HCT116 (cell line): ENCODE results near the gene ERBB2. TPM values are rescaled to one million over a fixed set of nuclear protein-coding genes. Genes with fewer than 3 reads are reported as not detected.

Experiments
- ATAC-seq: fragments of 200-7000 bp; cut with Tn5 transposase; 2 replicates; pipeline ENCODE4 v1.9.1; 2020; ENCODE audit warnings: mild to moderate bottlenecking, moderate library complexity
- BruUV-seq: library from RNA; stranded (reverse); fragments of 400-500 nt; replicated peaks from 2 replicates; lab custom pipeline; 2021; lab: Mats Ljungman, UMichigan
- CTCF ChIA-PET: fragments of 300-600 bp; sonication (Branson Sonifier 250); formaldehyde crosslinking; loops from one replicate; lab custom pipeline; 2021; ENCODE audit warnings: antibody characterized with exemption; lab: Charles Lee
- POLR2A ChIA-PET: fragments of 300-600, 350-600 bp; sonication (Branson Sonifier 250); formaldehyde crosslinking; loops from one replicate; lab custom pipeline; 2021; ENCODE audit warnings: antibody characterized with exemption; lab: Charles Lee
- RAD21 ChIA-PET, 2 experiments: fragments of 300-600 bp; sonication (Branson Sonifier 250); formaldehyde crosslinking; loops; one replicate each; lab custom pipeline; 2023; ENCODE audit warnings: low total read pairs in 2 of 2; ENCODE audit not compliant: uncharacterized antibody in 2 of 2, unreplicated experiment in 2 of 2, low non-redundant PET in 1 of 2; lab: Charles Lee
- DNase-seq: peaks from one replicate; pipeline ENCODE4 v3.0.0-alpha.2; 2010; ENCODE audit warnings: low read depth, low spot score
- H2AFZ ChIP-seq: fragments of 200-600 bp; shearing (Covaris generic), sonication (generic); 2 replicates; pipeline ENCODE4 v1.6.1; 2017; ENCODE audit warnings: low read depth, mixed run types, mixed read lengths, antibody characterized with exemption, low read length; ENCODE audit not compliant: poor library complexity, severe bottlenecking
- H3K27ac ChIP-seq: 2 replicates; pipeline ENCODE4 v1.5.1; 2012; ENCODE audit warnings: low read depth, low read length
- H3K27me3 ChIP-seq: fragments of 200-600 bp; sonication (generic); 2 replicates; pipeline ENCODE4 v1.6.1; 2016; ENCODE audit warnings: mixed run types, low read length, mixed read lengths; ENCODE audit not compliant: insufficient read depth
- H3K36me3 ChIP-seq, 2 experiments: fragments of 200-500 bp in 1 of 2; fragments of 200-600 bp in 1 of 2; sonication (Bioruptor generic) in 1 of 2; sonication (generic) in 1 of 2; 2 replicates each; pipeline versions ENCODE4 v1.5.1 to v1.6.1; 2014 to 2016; ENCODE audit warnings: low read length in 2 of 2, inconsistent platforms in 1 of 2, mixed read lengths in 1 of 2, mixed run types in 1 of 2; ENCODE audit not compliant: insufficient read depth in 2 of 2, control insufficient read depth in 1 of 2
- H3K4me1 ChIP-seq, 2 experiments: fragments of 200-600 bp in 1 of 2; sonication (generic) in 1 of 2; 2 replicates each; pipeline versions ENCODE4 v1.5.1 to v1.6.1; 2012 to 2017; ENCODE audit warnings: low read length in 2 of 2, inconsistent platforms in 1 of 2, mild to moderate bottlenecking in 1 of 2, mixed read lengths in 1 of 2, mixed run types in 1 of 2, moderate library complexity in 1 of 2; ENCODE audit not compliant: insufficient read depth in 2 of 2, control insufficient read depth in 1 of 2
- H3K4me2 ChIP-seq: fragments of 200-600 bp; sonication (generic); 2 replicates; pipeline ENCODE4 v1.6.1; 2017; ENCODE audit warnings: mixed run types, low read length, mixed read lengths
- H3K4me3 ChIP-seq, 2 experiments: fragments of 200-600 bp in 1 of 2; sonication (generic) in 1 of 2; replicated peaks in 1 of 2; 2 replicates each; pipeline ENCODE4 v1.5.1; 2011 to 2016; ENCODE audit warnings: low read length in 2 of 2, control low read depth in 1 of 2, low read depth in 1 of 2, mild to moderate bottlenecking in 1 of 2, mixed read lengths in 1 of 2, mixed run types in 1 of 2
- H3K79me2 ChIP-seq: fragments of 200-600 bp; sonication (generic); 2 replicates; pipeline ENCODE4 v1.6.1; 2017; ENCODE audit warnings: mild to moderate bottlenecking, mixed run types, low read length, moderate library complexity, mixed read lengths; ENCODE audit not compliant: insufficient read depth
- H3K9ac ChIP-seq: fragments of 200-600 bp; sonication (generic); 2 replicates; pipeline ENCODE4 v1.6.1; 2016; ENCODE audit warnings: low read length, mixed read lengths
- H3K9me2 ChIP-seq: fragments of 200-600 bp; sonication (generic), shearing (Covaris generic); 2 replicates; pipeline ENCODE4 v1.6.1; 2017; ENCODE audit warnings: mixed run types, mild to moderate bottlenecking, moderate library complexity; ENCODE audit not compliant: insufficient read depth
- H3K9me3 ChIP-seq, 2 experiments: fragments of 200-500 bp in 1 of 2; fragments of 200-600 bp in 1 of 2; sonication (Bioruptor generic) in 1 of 2; sonication (generic) in 1 of 2; 2 replicates each; pipeline ENCODE4 v1.6.1; 2014 to 2017; ENCODE audit warnings: low read length in 2 of 2, mixed read lengths in 2 of 2, inconsistent platforms in 1 of 2, low read depth in 1 of 2, mild to moderate bottlenecking in 1 of 2, mixed run types in 1 of 2, moderate library complexity in 1 of 2; ENCODE audit not compliant: control insufficient read depth in 1 of 2, insufficient read depth in 1 of 2
- H4K20me1 ChIP-seq: fragments of 200-600 bp; sonication (generic), shearing (Covaris generic); 2 replicates; pipeline ENCODE4 v1.6.1; 2017; ENCODE audit warnings: mixed run types, mild to moderate bottlenecking, moderate library complexity; ENCODE audit not compliant: insufficient read depth
- POLR2AphosphoS5 ChIP-seq: IDR thresholded peaks from 2 replicates; pipeline ENCODE4 v1.6.1; 2011; ENCODE audit warnings: mild to moderate bottlenecking, low read depth, low read length, moderate library complexity
- ZBTB33 ChIP-seq: IDR thresholded peaks from 2 replicates; pipeline ENCODE4 v1.6.1; 2011; ENCODE audit warnings: mild to moderate bottlenecking, low read length, moderate library complexity; ENCODE audit not compliant: insufficient replicate concordance; ENCODE audit errors: extremely low read depth
- intact Hi-C: fragments of 100-400 bp; cut with micrococcal nuclease; formaldehyde crosslinking; loops from 2 replicates; pipeline ENCODE4 v1.10.0; 2022
- total RNA-seq: library from RNA; stranded (reverse); gene quantifications from one replicate; pipeline ENCODE4 v1.2.1, GENCODE V29; 2021; ENCODE audit not compliant: unreplicated experiment

ERBB2 gene
- total RNA-seq, 1 experiment from 2014 or later = 75.8 TPM

GRCh38 chr17:39663688-39664580, 35.9 kb upstream of the ERBB2 start:
- DNase-seq (peak; percentile 35), ATAC-seq (peak; percentile 95)
- H3K9ac ChIP-seq = peak overlapping the region; percentile 57
- peaks cover 2 to 5% of the 10 kb centered on the region in 2 experiments; a peak in 1 of 4 replicates for H3K36me3 ChIP-seq
- no peak overlapping the region for H2AFZ ChIP-seq
- no TSS peak for BruUV-seq
- TF ChIP-seq ZBTB33 (no peak), POLR2AphosphoS5 (peak; percentile 51)
- H3K9me2 ChIP-seq = no peaks in the 10 kb centered on the region
- H3K4me2 ChIP-seq = peak overlapping the region; percentile 94
- ChIA-PET POLR2A (no interaction called here), CTCF (interaction anchor here (0.7 to 1.7 kb wide), 4 partner anchors 10 to 42 kb away, joined by 3 to 4 read pairs (median 4); no protein-coding TSS in a partner anchor), RAD21 (interaction anchor here in 1 of 2 experiments (0.6 kb wide), 1 partner anchor 618 kb away, joined by 4 read pairs; no protein-coding TSS in a partner anchor)
- H3K4me3 ChIP-seq = peak overlapping the region; percentile 36 to 58
- peaks cover 26 to 37% of the 10 kb centered on the region in 2 experiments for H3K4me1 ChIP-seq
- intact Hi-C loops = no loop called here
- peak overlapping the region; percentile 64 for H3K27ac ChIP-seq
- H3K9me3 ChIP-seq = no peaks in the 10 kb centered on the region
- no peaks in the 10 kb centered on the region for H3K79me2 ChIP-seq
- H4K20me1 ChIP-seq = no peaks in the 10 kb centered on the region
- H3K27me3 ChIP-seq = no peaks in the 10 kb centered on the region
